HPDE6-E6E7 (cell line): ENCODE measurements around the gene GGN.
"Not testable (repeated sequence)": the region's sequence is repeated elsewhere in the genome, so short reads cannot be mapped to it uniquely, and the experiment has no call there.

Experiments used
- DNase-seq: peaks from one replicate; pipeline ENCODE4 v3.0.0; 2011; ENCODE audit warnings: missing footprints; ENCODE audit errors: extremely low spot score

Gene GGN

GRCh38 chr19:38387550-38388348, at the start of gene GGN:
TSS of gene GGN (minus strand) at chr19:38388034. CDS start at chr19:38387261, 773 bp downstream.
- DNase-seq: peak; percentile 97

- no peak for DNase-seq
Observed at GRCh38 chr19:38437295-38437694, 49.5 kb upstream of the GGN start.

GRCh38 chr19:38434549-38435051, 46.8 kb upstream of the GGN start:
- DNase-seq: no peak

GRCh38 chr19:38433268-38433733, 45.5 kb upstream of the GGN start, which contains the start of gene RYR1:
TSS of gene RYR1 (plus strand) at chr19:38433691. CDS start at chr19:38433830, 139 bp downstream.
- peak; percentile 51 for DNase-seq

- DNase-seq: no peak
Observed at GRCh38 chr19:38430931-38431330, 43.1 kb upstream of the GGN start.

GRCh38 chr19:38429811-38430156, 42.0 kb upstream of the GGN start:
- DNase-seq: no peak

- no peak for DNase-seq
Observed at GRCh38 chr19:38429055-38429810, 41.4 kb upstream of the GGN start.

GRCh38 chr19:38427035-38427677, 39.3 kb upstream of the GGN start:
- DNase-seq: not testable (repeated sequence)

GRCh38 chr19:38425810-38426466, 38.1 kb upstream of the GGN start, which contains the start of gene RASGRP4:
TSS of gene RASGRP4 (minus strand) at chr19:38426219. CDS start at chr19:38426091, 128 bp downstream.
- DNase-seq: no peak

GRCh38 chr19:38425222-38425809, 37.5 kb upstream of the GGN start:
- DNase-seq: no peak

- DNase-seq: no peak
Observed at GRCh38 chr19:38424272-38424671, 36.4 kb upstream of the GGN start.

- DNase-seq: no peak
Observed at GRCh38 chr19:38422438-38422837, 34.6 kb upstream of the GGN start.

- DNase-seq: no peak
Observed at GRCh38 chr19:38421856-38422255, 34.0 kb upstream of the GGN start.

GRCh38 chr19:38420935-38421334, 33.1 kb upstream of the GGN start:
- DNase-seq: no peak

- DNase-seq: peak; percentile 35
Observed at GRCh38 chr19:38417544-38418506, 30.0 kb upstream of the GGN start.

GRCh38 chr19:38417146-38417543, 29.3 kb upstream of the GGN start:
- DNase-seq: no peak

GRCh38 chr19:38413416-38413815, 25.6 kb upstream of the GGN start:
- no peak for DNase-seq

- DNase-seq: no peak
Observed at GRCh38 chr19:38412961-38413360, 25.1 kb upstream of the GGN start.

- DNase-seq: no peak
Observed at GRCh38 chr19:38412491-38412890, 24.7 kb upstream of the GGN start.

- DNase-seq: not testable (repeated sequence)
Observed at GRCh38 chr19:38411898-38412297, 24.1 kb upstream of the GGN start.
